GM18517 (cell line): ENCODE measurements around the gene CHST8.
"Not testable (repeated sequence)": the region's sequence is repeated elsewhere in the genome, so short reads cannot be mapped to it uniquely, and the experiment has no call there.

ENCODE experiments used
- ATAC-seq: cut with Tn5 transposase; IDR thresholded peaks from one replicate; pipeline ENCODE4 v1.9.1; 2021; ENCODE audit warnings: mild to moderate bottlenecking, moderate library complexity; ENCODE audit not compliant: unreplicated experiment

Gene CHST8

DNA sequence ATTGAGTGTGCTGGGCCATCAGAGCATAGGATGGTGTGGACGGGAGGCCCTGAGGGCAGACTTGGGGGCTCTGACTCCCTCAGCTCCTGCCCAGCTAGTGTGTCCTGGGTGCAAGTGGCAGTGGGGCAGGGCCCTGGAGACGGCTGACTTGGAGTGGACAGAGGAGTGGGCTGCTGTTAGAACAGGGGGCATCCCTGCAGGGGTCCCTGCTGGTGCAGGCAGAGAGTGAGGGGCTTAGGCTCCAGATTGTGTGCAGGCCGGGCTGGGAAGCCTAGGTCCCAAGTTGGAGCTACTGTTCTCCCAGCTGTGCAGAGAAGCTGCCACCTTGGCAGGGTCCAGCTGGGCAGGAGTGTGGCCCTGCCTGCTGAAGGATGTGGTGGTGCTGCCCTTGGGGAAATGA lies 183.6 kb downstream of the CHST8 start:
- ATAC-seq = no peak

DNA sequence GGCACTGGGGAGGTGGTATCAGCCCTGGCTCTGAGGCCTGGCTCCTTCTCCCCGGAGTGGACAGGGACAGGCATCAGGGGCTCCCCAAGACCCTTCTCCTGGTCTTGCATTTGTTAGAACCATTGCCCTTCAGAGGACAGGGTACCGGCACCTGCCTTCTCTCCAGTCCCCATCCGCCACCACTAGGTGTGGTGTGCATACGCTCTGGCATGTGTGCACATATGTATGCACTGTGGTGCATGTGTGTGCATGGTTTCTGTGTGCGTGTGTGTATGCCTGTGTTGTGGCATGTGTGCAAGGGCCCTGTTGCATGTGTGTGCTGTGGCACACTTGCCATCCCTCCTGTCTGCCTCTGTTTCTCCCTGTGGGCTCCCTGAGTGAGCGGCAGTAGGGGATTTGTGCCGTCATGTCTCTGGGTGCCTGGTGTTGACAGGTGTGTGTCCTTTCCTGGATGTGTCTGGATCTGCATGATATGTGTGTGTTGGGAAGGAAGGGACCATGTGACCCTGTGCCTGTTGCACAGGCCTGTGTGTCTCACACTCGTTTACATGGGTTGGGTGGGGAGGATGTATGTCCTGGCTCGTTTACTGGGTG lies 184.2 kb downstream of the CHST8 start:
- no peak for ATAC-seq

DNA sequence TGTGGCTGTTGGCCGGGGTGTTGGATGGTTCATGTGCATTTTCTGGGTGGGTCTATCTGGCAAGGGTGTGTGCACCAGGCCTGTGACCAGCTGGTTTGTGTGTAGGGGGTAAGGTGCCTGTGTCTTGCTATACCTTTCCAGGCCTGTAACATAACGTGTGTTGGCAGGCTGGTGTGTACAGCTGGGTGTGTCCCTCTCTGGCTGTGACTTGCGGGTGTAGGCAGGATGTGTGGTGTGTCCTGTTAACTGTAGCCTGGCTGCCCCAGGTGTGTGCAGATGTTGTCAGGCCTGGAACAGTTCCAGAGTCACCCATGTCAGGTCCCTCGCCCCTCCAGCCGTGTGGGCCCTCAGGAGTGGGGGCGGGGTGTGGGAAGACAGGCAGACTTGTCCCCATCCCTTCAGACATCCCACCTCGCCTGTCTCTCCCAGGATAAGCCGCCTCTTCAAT lies 184.7 kb downstream of the CHST8 start:
- ATAC-seq = no peak

DNA sequence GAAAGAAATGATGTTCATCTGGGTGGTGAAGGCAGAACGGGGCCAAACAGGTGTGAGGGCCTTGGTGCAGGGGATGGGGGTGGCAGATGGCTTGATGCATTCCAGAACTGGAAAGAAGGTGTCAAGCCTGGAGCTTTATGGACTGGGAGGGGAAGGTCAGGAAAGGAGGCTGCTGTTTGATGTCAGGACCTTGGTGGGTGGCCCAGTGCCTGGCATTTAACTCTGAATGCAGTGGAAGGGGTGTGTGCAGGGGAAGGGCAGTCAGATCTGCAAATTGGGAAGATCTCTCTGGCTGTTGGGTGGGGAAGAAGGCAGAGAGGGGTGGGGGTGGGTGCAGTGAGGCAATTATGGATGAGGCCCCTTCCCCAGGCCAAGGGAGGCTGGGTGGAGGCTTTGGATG lies 186.6 kb downstream of the CHST8 start:
- no peak for ATAC-seq

DNA sequence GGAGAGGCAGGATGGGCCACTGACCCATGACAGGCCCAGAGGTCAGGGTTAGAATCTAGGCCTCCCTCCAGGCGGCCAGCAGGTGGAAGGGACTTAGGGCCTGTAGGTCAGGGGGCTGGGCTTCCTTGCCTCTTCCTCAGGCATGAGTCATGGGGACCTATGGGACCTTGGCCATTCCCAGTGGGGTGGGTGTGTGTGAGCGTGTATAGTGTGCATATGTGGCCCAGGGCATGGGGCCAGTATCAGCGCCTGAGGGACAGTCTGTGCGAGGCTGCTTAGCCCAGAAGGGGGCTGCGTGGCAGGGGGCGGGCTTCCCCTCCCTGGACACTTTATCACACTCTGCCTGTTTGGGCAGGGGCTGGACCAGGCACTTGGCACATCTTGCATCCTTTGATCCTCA lies 188.2 kb downstream of the CHST8 start:
- ATAC-seq = no peak

DNA sequence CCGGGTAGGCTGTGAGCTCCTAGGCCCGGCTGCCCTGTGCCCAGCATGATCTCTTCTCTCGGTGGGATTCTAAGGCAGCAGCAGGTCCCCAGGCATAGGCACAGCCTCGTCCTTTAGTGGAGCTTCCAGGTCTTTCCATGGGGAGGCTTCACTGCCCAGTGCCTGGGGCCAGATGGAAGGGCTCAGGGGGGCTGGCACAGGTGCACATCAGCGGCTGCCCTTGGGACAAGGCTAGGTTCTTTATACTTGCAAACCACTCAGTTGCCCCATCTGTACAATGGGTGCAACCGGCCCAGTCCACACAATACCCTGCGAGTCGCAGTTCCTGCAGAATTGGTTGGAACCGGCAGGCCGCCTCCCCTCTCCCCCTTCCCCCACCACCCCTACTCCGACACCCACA lies 189.1 kb downstream of the CHST8 start:
- ATAC-seq = no peak

DNA sequence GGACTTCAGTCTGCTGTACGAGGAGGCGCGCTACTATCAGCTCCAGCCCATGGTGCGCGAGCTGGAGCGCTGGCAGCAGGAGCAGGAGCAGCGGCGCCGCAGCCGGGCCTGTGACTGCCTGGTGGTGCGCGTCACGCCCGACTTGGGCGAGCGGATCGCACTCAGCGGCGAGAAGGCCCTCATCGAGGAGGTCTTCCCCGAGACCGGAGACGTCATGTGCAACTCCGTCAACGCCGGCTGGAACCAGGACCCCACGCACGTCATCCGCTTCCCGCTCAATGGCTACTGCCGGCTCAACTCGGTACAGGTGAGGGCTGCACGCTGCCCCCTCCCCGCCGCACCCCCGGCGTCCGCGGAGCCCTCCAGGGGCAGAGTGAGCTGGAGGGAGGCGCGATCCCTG lies 189.5 kb downstream of the CHST8 start:
- ATAC-seq = no peak

DNA sequence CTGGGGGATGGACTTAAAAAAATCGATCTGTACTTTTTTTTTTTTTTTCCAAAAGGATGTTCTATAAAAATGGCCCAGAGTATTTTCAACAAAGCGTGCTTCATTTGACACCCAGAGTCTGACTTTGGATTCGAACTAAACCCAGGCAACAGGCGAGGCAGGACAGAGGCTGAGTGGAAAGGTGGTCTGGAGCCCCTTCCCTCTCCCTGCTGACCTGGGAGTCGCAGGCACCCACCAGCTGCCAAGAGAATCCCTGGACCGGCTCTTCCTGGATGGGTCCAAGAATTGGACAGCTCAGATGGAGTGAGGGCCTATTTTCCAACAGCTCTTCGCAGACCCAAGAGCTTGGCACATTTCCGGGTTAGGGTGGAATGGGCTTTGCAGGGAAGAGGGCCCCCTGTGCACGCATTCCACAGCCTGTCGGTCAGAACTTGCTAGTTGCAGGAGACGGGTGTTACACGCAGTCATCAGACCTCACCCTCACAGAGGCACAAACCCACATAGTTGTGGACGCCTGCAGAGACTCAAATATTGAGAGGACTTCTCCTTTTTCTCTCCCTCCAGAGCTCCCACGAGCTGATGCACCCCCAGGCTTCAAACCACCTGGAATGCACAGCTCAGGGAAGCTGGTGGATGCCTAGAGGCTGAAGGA lies 190.1 kb downstream of the CHST8 start:
- no peak for ATAC-seq

DNA sequence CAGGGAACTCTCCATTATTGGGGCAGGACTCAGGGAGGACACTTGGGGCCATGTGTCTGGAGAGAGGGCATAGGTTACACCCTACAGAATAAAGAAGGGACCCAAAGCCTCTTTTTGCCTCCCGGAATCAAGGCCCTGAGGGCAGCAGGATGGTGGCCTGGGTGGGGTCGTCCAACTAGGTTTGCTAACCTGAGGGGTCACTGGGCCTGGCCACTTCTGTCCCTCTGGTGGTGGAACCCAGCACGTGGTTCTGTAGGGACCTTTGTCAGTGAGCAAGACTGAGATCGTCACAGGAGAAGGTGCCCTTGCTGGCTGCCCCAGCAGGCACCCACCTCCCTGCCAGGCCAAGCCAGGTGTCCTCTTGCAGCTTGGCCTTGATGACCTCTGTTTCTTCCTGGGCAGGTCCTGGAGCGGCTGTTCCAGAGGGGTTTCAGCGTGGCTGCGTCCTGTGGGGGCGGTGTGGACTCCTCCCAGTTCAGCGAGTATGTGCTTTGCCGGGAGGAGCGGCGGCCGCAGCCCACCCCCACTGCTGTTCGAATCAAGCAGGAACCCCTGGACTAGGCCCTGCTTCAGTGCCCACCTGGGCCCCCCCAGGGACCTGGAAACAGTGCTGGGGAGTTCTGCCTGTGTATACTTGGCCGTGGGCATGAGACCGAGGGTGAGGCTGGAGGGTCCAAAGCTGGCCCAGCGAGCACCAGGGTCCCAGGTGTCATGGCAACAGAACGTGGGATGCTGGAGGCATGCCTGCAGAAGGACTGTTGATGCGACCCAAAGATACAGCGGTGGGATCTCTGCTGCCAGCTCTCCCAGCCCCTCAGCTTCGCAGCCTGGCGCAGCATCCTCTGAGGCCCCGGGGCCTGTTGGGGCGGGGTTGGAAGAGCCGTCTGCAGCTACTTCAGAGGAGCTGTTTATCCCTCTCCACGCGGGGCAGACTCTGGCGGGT lies 190.9 kb downstream of the CHST8 start:
- no peak for ATAC-seq

DNA sequence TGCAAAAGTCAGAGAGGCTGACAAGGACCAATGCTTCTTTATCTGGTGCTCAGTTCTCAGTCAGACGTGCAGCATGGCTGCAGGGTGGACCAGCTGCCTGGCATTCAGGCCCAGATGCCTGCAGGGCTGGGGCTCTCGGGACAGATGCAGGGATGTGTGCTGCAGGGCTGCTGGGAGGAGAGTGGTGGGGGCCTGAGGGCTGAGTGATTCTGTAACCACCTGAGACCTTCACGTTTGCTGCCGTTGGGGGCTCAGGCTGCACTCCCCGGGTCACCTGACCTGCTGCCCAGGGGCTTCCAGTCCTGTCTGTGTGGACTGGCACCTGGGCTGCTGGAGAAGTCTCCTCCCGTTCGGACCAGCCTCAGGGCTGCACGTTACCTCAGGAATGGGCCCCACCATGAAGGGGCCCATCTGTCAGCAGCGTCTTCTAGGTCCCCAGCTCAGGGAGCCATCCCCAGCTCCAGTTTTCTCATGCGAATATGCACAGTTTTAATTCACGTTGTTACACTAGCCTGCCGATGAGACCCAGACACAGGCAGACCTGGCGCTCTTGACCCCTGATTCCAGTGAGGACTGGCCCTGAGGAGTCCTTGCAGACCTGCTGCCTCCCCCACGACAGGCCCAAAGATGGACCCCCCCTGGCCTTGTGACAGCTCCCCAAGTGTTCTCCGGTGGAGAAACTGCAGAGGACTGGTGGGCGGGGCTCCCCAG lies 191.8 kb downstream of the CHST8 start:
- no peak for ATAC-seq

DNA sequence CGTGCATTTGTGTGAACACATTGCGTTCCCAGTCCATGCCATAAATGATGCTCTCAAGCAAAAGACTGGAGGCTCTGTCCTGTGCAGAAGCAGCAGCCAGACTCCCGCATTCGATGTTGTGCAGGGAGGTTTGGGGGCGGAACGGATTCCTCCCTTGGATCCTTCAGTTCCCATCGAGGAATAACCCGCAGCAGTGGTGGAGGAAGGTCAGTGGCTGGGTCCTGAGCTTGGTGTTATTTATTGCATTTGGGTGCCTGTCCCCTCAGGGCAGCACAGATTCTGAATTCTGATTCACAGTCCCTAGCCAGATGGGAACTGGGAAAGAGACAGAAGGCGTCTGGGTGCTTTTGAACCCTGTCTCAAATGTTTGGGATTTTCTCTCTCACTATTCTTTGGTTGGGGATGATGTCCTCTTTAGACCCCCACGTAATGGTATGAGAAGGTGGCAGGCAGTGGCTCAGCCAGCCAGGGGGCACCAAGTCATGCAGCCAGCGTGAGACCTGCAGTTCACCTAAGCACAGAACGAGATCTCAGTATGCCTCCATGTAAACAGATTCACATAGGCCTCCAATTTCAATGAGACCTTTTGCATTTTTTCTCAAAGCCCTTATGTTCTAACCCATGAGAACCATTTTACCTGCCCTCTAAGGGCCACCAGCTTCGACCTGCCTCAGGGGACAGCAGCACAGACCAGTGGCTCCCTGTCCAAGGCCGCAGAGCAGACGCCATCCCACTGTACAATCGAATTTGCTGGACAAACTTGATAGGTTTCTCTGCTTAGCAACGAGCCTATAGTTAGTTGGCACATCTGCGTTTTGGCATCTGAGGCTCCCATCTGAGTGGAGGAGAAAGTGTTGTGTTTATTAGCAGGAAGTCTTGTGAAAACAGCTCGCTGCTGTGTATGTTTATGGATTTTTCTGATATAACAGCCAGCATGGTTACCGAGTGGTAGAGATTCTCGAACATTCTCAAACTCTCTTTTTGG lies 192.7 kb downstream of the CHST8 start:
- ATAC-seq = no peak

DNA sequence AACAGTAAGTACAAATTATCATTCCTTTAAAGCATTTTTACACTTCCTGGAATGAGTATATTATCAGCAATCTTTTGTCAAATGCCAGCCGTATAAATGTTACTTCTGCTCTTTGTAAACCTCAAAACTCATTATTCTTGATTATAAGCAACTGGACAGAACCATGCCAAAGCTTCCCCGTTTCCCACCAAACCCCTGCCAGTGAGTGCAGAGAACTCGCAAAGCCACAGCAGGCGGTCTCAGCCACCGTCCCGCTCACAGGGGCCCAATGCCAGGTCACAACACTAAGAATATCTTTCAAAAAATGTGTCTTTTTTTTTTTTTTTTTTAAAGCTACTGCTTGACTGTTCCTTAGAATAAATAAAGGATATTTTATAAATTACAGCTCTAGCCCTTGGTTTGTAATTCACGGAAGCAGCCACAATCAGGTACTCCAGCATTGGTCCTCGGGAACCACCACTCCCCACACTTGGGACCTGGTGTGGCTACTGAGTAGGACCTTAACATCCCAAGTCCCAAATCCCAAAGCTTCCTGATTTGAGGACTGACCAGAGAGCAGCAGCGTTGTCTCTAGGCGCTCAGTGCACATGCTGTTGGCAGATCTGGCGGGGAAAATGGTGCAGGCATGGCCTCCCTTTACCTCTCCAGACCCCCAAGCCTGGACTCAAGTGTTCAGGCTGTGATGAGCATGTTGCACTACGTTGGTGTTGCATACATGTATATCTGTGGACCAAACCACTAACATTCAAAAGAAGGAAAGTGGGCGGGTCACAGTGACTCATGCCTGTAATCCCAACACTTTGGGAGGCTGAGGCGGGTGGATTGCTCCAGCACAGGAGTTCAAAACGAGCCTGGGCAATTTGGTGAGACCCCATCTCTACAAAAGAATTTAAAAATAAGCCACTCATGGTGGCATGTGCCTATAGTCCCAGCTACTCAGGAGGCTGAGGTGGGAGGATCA lies 193.9 kb downstream of the CHST8 start:
- ATAC-seq = no peak

DNA sequence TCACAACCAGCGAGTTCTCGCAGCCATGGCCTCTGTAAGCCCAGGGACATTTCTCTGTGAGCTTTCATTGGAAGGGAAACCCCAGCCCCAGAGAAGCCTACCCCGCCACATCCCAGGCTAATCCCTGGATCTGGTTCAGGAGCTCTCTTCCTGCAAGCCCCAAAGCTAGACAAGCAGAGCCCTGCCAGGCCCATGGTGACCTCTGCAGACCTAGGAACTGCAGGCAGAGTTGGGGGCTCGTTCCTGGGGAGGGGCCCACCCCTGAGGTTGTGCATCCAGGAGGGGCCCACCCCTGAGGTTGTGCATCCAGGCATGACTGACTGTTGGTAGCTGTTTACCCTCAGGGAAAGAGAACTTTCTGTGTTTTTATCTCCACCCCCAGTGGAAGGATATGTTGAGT lies 196.7 kb downstream of the CHST8 start:
- no peak for ATAC-seq

DNA sequence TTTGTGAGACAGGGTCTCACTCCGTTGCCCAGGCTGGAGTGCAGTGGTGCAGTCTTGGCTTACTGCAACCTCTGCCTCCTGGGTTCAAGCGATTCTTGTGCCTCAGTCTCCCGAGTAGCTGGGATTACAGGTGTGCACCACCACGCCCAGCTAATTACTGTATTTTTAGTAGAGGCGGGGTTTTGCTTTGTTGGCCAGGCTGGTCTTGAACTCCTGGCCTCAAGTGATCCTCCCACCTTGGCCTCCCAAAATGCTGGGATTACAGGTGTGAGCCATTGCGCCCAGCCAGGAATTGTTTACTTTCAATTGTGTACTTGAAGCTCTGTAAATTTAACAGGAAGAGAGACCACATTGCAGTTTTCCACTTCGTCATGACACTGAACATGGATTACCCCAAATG lies 197.3 kb downstream of the CHST8 start:
- not testable (repeated sequence) for ATAC-seq

DNA sequence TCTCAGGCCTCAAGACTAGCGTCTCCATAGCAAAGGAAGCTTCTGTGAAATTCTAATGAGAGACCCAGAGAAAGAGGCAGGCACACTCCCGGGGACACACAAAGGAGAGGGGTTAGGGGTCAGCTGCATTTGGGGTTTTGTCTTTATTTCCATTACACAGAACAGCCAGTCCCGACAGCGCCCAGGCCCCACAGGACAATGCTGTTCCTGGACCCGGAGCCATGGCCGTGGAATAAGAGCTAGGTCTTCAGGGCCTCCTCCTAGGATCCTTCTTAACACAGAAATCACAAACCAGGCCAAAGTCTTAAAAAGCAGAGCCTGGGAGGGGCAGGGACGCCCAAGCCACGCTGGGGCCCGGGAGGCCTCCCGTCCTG lies 197.7 kb downstream of the CHST8 start:
- no peak for ATAC-seq

DNA sequence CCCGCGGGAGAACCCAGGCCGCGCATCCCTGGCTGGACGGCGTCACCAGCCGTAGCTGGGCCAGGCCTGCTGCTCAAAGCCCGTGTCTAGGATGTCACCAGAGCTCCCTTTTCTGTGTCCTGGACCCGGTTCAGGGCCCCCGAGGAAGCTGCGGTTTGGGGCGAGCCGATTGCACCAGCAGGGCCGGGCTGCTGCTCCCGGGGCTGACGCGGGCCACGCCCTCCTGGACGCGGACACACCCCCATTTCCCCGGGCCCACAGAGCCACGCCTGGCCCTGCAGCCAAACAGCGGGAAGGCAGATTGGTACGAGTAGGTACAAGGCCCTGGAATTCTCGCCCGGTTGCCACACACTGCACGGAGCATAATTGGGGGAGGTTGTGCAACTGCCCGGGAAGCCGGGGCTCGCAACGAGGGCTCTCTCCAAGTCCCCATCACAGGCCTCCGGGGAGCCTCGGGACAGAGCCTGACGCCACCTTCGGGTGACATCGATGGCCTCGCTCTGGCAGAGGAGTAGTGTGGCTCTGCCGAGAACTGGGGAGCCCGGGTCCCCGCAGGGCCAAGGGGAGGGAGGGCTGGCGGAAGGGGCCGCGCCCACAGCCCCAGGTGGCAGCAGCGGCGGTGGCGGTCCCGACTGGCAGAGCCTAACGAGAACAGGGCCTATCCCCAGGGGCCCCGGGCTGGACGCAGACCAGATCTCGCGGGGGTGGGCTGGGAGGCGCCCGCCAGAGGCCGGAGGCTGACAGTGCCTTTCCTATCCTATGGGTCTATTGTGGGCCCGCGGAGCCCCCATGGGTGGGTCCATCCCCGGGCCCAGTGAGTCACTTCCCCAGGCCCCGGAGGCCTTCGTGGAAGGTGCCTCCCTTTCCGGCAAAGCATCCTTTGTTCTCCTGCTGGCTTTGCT lies 198.4 kb downstream of the CHST8 start:
- no peak for ATAC-seq

DNA sequence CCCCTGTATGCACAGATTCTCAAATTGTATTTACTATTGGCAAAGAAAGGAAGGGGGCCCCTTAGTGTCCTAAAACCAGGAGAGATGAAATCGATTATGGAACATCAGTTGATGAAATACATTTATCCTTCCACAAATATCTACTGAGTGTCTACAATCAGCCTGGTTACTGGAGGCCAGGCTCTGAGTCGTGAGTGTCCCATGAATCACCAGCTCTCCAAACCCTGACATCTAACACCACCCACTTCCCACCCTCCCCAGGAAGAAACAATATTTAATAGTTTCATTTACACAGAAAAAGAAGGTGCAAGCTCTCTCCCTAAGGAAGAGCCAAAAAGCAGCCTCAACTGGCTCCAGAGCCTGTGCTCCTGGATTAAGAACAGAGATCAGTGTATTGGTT lies 200.1 kb downstream of the CHST8 start:
- ATAC-seq = no peak
